HCT116 (cell line): ENCODE data around the gene CES3.

Experiments used
- CEBPB ChIP-seq: IDR thresholded peaks from 2 replicates; pipeline ENCODE4 v1.6.1; 2012; ENCODE audit warnings: low read depth
- CTCF ChIP-seq, 3 experiments: fragments of 200-600 bp in 1 of 3; sonication (generic) in 1 of 3; IDR thresholded peaks in 2 of 3; conservative IDR thresholded peaks in 1 of 3; 2 replicates each; pipeline ENCODE4 v1.5.1; 2012 to 2017; ENCODE audit warnings: low read depth in 2 of 3, low read length in 2 of 3, antibody characterized with exemption in 1 of 3, borderline replicate concordance in 1 of 3, control low read depth in 1 of 3, mild to moderate bottlenecking in 1 of 3, mixed read lengths in 1 of 3, mixed run types in 1 of 3, moderate library complexity in 1 of 3; ENCODE audit not compliant: insufficient read depth in 1 of 3
- ELF1 ChIP-seq: IDR thresholded peaks from 2 replicates; pipeline ENCODE4 v1.6.1; 2012; ENCODE audit warnings: low read depth, borderline replicate concordance
- FOSL1 ChIP-seq: IDR thresholded peaks from 2 replicates; pipeline ENCODE4 v1.6.1; 2012; ENCODE audit warnings: low read depth
- JUND ChIP-seq: IDR thresholded peaks from 2 replicates; pipeline ENCODE4 v1.6.1; 2012
- MAX ChIP-seq: IDR thresholded peaks from 2 replicates; pipeline ENCODE4 v1.6.1; 2012
- POLR2A ChIP-seq: IDR thresholded peaks from 2 replicates; pipeline ENCODE4 v1.7.0; 2011; ENCODE audit warnings: borderline replicate concordance; ENCODE audit not compliant: insufficient read depth, insufficient read length; ENCODE audit errors: extremely low read depth
- POLR2AphosphoS5 ChIP-seq: IDR thresholded peaks from 2 replicates; pipeline ENCODE4 v1.6.1; 2011; ENCODE audit warnings: mild to moderate bottlenecking, low read depth, low read length, moderate library complexity
- SRF ChIP-seq: IDR thresholded peaks from 2 replicates; pipeline ENCODE4 v1.6.1; 2012; ENCODE audit warnings: low read depth
- YY1 ChIP-seq: IDR thresholded peaks from 2 replicates; pipeline ENCODE4 v1.6.1; 2011; ENCODE audit warnings: low read length, low read depth, moderate library complexity, mild to moderate bottlenecking; ENCODE audit not compliant: insufficient replicate concordance; ENCODE audit errors: extremely low read depth
- ZNF274 ChIP-seq: fragments of 200-500 bp; sonication (Bioruptor generic); IDR thresholded peaks from 2 replicates; pipeline ENCODE4 v1.6.1; 2014; ENCODE audit warnings: mild to moderate bottlenecking, low read depth, low read length, inconsistent platforms
- TF ChIP-seq, protein P1 (sequence below): IDR thresholded peaks from 2 replicates; pipeline ENCODE4 v1.6.1; 2011; ENCODE audit warnings: mild to moderate bottlenecking, low read length, moderate library complexity; ENCODE audit not compliant: insufficient replicate concordance; ENCODE audit errors: extremely low read depth
- TF ChIP-seq, protein P2 (sequence below): IDR thresholded peaks from 2 replicates; pipeline ENCODE4 v1.6.1; 2012; ENCODE audit warnings: low read depth

DNA sequence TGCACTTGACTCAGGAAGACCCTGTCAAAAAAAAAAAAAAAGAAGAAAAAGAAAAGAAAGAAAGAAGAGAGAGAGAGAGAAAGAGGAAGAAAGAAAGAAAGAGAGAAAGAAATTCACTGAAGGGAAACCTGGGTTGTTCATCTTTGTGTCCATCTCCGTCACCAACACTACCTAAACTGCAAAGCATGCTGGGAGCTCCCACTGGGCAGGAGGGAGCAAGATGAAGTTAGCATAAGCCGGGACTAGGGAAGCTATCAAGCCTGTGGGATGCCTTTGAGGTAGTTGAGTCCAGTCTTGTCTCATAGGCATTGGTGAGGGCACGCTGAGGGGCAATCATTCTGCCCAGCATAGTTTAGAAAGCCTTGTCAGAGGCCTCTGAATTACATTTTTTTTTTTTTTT is 60.3 kb downstream of the CES3 start:
- no peak for TF ChIP-seq POLR2AphosphoS5
- TF ChIP-seq FOSL1, result no peak
- TF ChIP-seq POLR2A, result no peak
- no peak for TF ChIP-seq CTCF (IDR thresholded peaks at IDR 0.05 in 2 of 3, conservative IDR thresholded peaks at IDR 0.05 in 1 of 3; ENCODE audit: borderline replicate concordance in 1 of 3, insufficient read depth in 1 of 3, low read depth in 2 of 3, low read length in 2 of 3)
- TF ChIP-seq ELF1, result no peak
- no peak for TF ChIP-seq JUND
- TF ChIP-seq ZNF274, result no peak
- no peak for TF ChIP-seq MAX
- TF ChIP-seq, protein P1, sequence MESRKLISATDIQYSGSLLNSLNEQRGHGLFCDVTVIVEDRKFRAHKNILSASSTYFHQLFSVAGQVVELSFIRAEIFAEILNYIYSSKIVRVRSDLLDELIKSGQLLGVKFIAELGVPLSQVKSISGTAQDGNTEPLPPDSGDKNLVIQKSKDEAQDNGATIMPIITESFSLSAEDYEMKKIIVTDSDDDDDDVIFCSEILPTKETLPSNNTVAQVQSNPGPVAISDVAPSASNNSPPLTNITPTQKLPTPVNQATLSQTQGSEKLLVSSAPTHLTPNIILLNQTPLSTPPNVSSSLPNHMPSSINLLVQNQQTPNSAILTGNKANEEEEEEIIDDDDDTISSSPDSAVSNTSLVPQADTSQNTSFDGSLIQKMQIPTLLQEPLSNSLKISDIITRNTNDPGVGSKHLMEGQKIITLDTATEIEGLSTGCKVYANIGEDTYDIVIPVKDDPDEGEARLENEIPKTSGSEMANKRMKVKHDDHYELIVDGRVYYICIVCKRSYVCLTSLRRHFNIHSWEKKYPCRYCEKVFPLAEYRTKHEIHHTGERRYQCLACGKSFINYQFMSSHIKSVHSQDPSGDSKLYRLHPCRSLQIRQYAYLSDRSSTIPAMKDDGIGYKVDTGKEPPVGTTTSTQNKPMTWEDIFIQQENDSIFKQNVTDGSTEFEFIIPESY, result no peak
- TF ChIP-seq, protein P2, sequence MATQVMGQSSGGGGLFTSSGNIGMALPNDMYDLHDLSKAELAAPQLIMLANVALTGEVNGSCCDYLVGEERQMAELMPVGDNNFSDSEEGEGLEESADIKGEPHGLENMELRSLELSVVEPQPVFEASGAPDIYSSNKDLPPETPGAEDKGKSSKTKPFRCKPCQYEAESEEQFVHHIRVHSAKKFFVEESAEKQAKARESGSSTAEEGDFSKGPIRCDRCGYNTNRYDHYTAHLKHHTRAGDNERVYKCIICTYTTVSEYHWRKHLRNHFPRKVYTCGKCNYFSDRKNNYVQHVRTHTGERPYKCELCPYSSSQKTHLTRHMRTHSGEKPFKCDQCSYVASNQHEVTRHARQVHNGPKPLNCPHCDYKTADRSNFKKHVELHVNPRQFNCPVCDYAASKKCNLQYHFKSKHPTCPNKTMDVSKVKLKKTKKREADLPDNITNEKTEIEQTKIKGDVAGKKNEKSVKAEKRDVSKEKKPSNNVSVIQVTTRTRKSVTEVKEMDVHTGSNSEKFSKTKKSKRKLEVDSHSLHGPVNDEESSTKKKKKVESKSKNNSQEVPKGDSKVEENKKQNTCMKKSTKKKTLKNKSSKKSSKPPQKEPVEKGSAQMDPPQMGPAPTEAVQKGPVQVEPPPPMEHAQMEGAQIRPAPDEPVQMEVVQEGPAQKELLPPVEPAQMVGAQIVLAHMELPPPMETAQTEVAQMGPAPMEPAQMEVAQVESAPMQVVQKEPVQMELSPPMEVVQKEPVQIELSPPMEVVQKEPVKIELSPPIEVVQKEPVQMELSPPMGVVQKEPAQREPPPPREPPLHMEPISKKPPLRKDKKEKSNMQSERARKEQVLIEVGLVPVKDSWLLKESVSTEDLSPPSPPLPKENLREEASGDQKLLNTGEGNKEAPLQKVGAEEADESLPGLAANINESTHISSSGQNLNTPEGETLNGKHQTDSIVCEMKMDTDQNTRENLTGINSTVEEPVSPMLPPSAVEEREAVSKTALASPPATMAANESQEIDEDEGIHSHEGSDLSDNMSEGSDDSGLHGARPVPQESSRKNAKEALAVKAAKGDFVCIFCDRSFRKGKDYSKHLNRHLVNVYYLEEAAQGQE, result no peak
- TF ChIP-seq SRF, result no peak
- TF ChIP-seq YY1, result no peak
- no peak for TF ChIP-seq CEBPB
